Activated effector memory CD4-positive, alpha-beta T cell treated with Interleukin-2 at 50 U/mL for 16 hours (primary cell): Measurements from ENCODE around the gene BCL2L2.
A peak's percentile ranks its signal among the peaks of the same experiment; 100 is the strongest.
"Not testable (repeated sequence)": the region's sequence is repeated elsewhere in the genome, so short reads cannot be mapped to it uniquely, and the experiment has no call there.

Experiments
- DNase-seq: peaks from one replicate; pipeline ENCODE4 v3.0.0-alpha.2; 2020

BCL2L2 gene

GRCh38 chr14:23306412-23307145, at the start of gene BCL2L2:
Gene BCL2L2, plus strand, starts transcription at chr14:23306833. Its CDS starts 935 bp downstream, at chr14:23307768.
- no peak for DNase-seq

GRCh38 chr14:23258256-23258655, 48.4 kb upstream of the BCL2L2 start:
- no peak for DNase-seq

GRCh38 chr14:23259426-23259825, 47.2 kb upstream of the BCL2L2 start:
- no peak for DNase-seq

- not testable (repeated sequence) for DNase-seq
Observed at GRCh38 chr14:23260849-23261248, 45.8 kb upstream of the BCL2L2 start.

- DNase-seq, result no peak
Observed at GRCh38 chr14:23269193-23269592, 37.4 kb upstream of the BCL2L2 start.

- no peak for DNase-seq
Observed at GRCh38 chr14:23275412-23275811, 31.2 kb upstream of the BCL2L2 start.

- DNase-seq, result no peak
Observed at GRCh38 chr14:23277189-23277588, 29.4 kb upstream of the BCL2L2 start.

- not testable (repeated sequence) for DNase-seq
Observed at GRCh38 chr14:23277928-23278327, 28.7 kb upstream of the BCL2L2 start.

GRCh38 chr14:23281247-23281646, 25.4 kb upstream of the BCL2L2 start:
- no peak for DNase-seq

- DNase-seq, result no peak
Observed at GRCh38 chr14:23284654-23285529, 21.7 kb upstream of the BCL2L2 start.

- DNase-seq, result no peak
Observed at GRCh38 chr14:23285530-23286019, 21.1 kb upstream of the BCL2L2 start.

- DNase-seq, result peak; percentile 96
Observed at GRCh38 chr14:23286020-23286901, 20.4 kb upstream of the BCL2L2 start, which contains the start of gene HOMEZ. Gene HOMEZ, minus strand, starts transcription at chr14:23286132. Its CDS starts 180 bp downstream, at chr14:23285952.

- DNase-seq, result no peak
Observed at GRCh38 chr14:23286902-23287479, 19.6 kb upstream of the BCL2L2 start.

- peak; percentile 33 for DNase-seq
Observed at GRCh38 chr14:23294734-23295561, 11.7 kb upstream of the BCL2L2 start.

- no peak for DNase-seq
Observed at GRCh38 chr14:23296012-23296777, 10.4 kb upstream of the BCL2L2 start.

- DNase-seq, result no peak
Observed at GRCh38 chr14:23297096-23297495, 9.5 kb upstream of the BCL2L2 start.

GRCh38 chr14:23297611-23298277, 8.9 kb upstream of the BCL2L2 start:
- DNase-seq, result no peak

GRCh38 chr14:23299211-23299957, 7.2 kb upstream of the BCL2L2 start:
- DNase-seq, result no peak
